Coronary artery (tissue), 2 donors: ENCODE results near the gene ROPN1B.

Experiments used
- DNase-seq: peaks from one replicate; pipeline ENCODE4 v3.0.0-alpha.2; 2017; ENCODE audit warnings: low spot score
- H3K27ac ChIP-seq, 2 donors: fragments of 200-600 bp; sonication (generic); one replicate each; pipeline ENCODE4 v1.5.1; 2016 to 2019
- H3K4me3 ChIP-seq: fragments of 200-600 bp; sonication (generic); 2 replicates; pipeline ENCODE4 v1.5.1; 2016; ENCODE audit warnings: mild to moderate bottlenecking, moderate library complexity
- CTCF ChIP-seq: fragments of 200-600 bp; sonication (generic); IDR thresholded peaks from one replicate; pipeline ENCODE4 v1.5.1; 2019; ENCODE audit warnings: antibody characterized with exemption

Gene ROPN1B

GRCh38 chr3:126030455-126030854 is 61.5 kb downstream of the ROPN1B start:
- peak; percentile 4 for DNase-seq
- TF ChIP-seq CTCF: no peak
- no peak overlapping the region for H3K27ac ChIP-seq
- H3K4me3 ChIP-seq: no peak overlapping the region

GRCh38 chr3:126031981-126032471 is 63.0 kb downstream of the ROPN1B start:
- H3K4me3 ChIP-seq: no peak overlapping the region
- TF ChIP-seq CTCF: no peak
- DNase-seq: peak; percentile 26
- no peak overlapping the region for H3K27ac ChIP-seq
